Measurements from ENCODE around the gene SLC5A12. TPM values are rescaled to one million over a fixed set of nuclear protein-coding genes. Genes with fewer than 3 reads are reported as not detected.

SLC5A12 gene, protein sequence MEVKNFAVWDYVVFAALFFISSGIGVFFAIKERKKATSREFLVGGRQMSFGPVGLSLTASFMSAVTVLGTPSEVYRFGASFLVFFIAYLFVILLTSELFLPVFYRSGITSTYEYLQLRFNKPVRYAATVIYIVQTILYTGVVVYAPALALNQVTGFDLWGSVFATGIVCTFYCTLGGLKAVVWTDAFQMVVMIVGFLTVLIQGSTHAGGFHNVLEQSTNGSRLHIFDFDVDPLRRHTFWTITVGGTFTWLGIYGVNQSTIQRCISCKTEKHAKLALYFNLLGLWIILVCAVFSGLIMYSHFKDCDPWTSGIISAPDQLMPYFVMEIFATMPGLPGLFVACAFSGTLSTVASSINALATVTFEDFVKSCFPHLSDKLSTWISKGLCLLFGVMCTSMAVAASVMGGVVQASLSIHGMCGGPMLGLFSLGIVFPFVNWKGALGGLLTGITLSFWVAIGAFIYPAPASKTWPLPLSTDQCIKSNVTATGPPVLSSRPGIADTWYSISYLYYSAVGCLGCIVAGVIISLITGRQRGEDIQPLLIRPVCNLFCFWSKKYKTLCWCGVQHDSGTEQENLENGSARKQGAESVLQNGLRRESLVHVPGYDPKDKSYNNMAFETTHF
- not detected in 2 replicates for polyA plus RNA-seq

DNA sequence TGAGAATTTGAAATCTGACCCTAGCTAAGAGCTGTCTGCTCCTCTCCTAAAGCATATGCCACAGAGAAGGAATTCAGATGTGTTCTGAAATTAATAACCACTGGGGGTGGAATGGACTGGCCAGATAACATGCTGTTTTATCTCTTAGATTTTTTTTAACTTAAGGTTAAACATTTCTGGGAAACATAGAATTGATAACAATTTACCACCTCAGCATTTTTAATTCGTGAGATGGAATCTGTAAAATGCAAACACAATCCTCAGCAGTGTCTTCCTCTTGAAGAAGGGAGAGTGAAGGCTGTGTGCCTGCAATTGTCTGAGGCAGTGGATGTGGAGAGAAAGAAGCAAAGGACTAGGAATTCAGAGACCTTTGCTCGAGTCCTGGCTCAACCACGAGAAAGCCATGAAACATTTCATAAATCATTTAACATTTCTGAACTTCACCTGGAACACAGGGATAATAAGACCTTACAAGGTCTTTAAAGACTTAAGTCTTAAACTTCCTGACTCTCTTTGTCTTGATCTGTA, at the start of gene SLC5A12:
SLC5A12 (minus strand) TSS at position 113 of the 528 bp plus-strand sequence. CDS start 346 bp downstream, outside the sequence.

Other genes with a start within 250 kb of the SLC5A12 start
- not detected in 2 replicates for gene MUC15, start 149.8 kb downstream of the SLC5A12 start, polyA plus RNA-seq

All from Purkinje cell (primary cell).